Activated naive CD8-positive, alpha-beta T cell treated with anti-CD3 and anti-CD28 coated beads, Interleukin-2, amount 50 U/mL, for 24 hours (primary cell): Measurements from ENCODE around the gene KLHL11.
A peak's percentile ranks its signal among the peaks of the same experiment; 100 is the strongest.
"Not testable (repeated sequence)": the region's sequence is repeated elsewhere in the genome, so short reads cannot be mapped to it uniquely, and the experiment has no call there.

Experiments
- ATAC-seq: fragments of 150-1000 bp; cut with Tn5 transposase; one replicate; pipeline ENCODE4 v1.10.0; 2021
- DNase-seq: peaks from one replicate; pipeline ENCODE4 v3.0.0; 2021
- H3K27ac Mint-ChIP-seq: one replicate; pipeline ENCODE4 v1.8.0; 2021; ENCODE audit warnings: mild to moderate bottlenecking, mixed read lengths
- H3K27me3 Mint-ChIP-seq: one replicate; pipeline ENCODE4 v1.8.0; 2021; ENCODE audit warnings: mixed read lengths
- H3K36me3 Mint-ChIP-seq: one replicate; pipeline ENCODE4 v1.8.0; 2021; ENCODE audit warnings: low read depth, mixed read lengths
- H3K4me1 Mint-ChIP-seq: one replicate; pipeline ENCODE4 v1.8.0; 2021; ENCODE audit warnings: mixed read lengths
- H3K4me3 Mint-ChIP-seq: one replicate; pipeline ENCODE4 v1.8.0; 2021; ENCODE audit warnings: mild to moderate bottlenecking, moderate library complexity, mixed read lengths
- H3K9me3 Mint-ChIP-seq: one replicate; pipeline ENCODE4 v1.8.0; 2021; ENCODE audit warnings: mixed read lengths

KLHL11 gene

GRCh38 chr17:41869426-41869825 is 4.2 kb upstream of the KLHL11 start:
- DNase-seq (no peak), ATAC-seq (no peak)
- Mint-ChIP-seq H3K4me3 (no peak overlapping the region), H3K27ac (peak overlapping the region; percentile 91), H3K27me3 (no peaks in the 10 kb centered on the region), H3K9me3 (no peaks in the 10 kb centered on the region), H3K4me1 (peaks cover 43% of the 10 kb centered on the region), H3K36me3 (peaks cover 54% of the 10 kb centered on the region)

GRCh38 chr17:41868568-41868967 is 3.3 kb upstream of the KLHL11 start:
- Mint-ChIP-seq H3K36me3 (peaks cover 52% of the 10 kb centered on the region), H3K27me3 (no peaks in the 10 kb centered on the region), H3K4me1 (peaks cover 43% of the 10 kb centered on the region), H3K4me3 (peak overlapping the region; percentile 57), H3K27ac (peak overlapping the region; percentile 91), H3K9me3 (no peaks in the 10 kb centered on the region)
- DNase-seq (no peak), ATAC-seq (no peak)

- peaks cover 52% of the 10 kb centered on the region for H3K4me1 Mint-ChIP-seq
Observed at GRCh38 chr17:41865596-41865893, 322 bp upstream of the KLHL11 start.

GRCh38 chr17:41864498-41864835 is 756 bp downstream of the KLHL11 start:
- Mint-ChIP-seq H3K4me1 (peaks cover 46% of the 10 kb centered on the region), H3K27me3 (no peaks in the 10 kb centered on the region), H3K36me3 (peaks cover 26% of the 10 kb centered on the region), H3K27ac (no peak overlapping the region), H3K4me3 (no peak overlapping the region), H3K9me3 (no peaks in the 10 kb centered on the region)
- DNase-seq (no peak), ATAC-seq (peak; percentile 26)

More at GRCh38 chr17:41865596-41865893, 322 bp upstream of the KLHL11 start:
- ATAC-seq, result peak; percentile 2
- Mint-ChIP-seq H3K27ac (peak overlapping the region; percentile 83), H3K36me3 (peaks cover 30% of the 10 kb centered on the region), H3K9me3 (no peaks in the 10 kb centered on the region), H3K27me3 (no peaks in the 10 kb centered on the region), H3K4me3 (no peak overlapping the region)
- DNase-seq, result no peak

- H3K27me3 Mint-ChIP-seq, result no peaks in the 10 kb centered on the region
- H3K27ac Mint-ChIP-seq, result no peak overlapping the region
- no peak overlapping the region for H3K4me3 Mint-ChIP-seq
- peaks cover 15% of the 10 kb centered on the region for H3K36me3 Mint-ChIP-seq
- peaks cover 37% of the 10 kb centered on the region for H3K4me1 Mint-ChIP-seq
- H3K9me3 Mint-ChIP-seq, result no peaks in the 10 kb centered on the region
- ATAC-seq (peak; percentile 29), DNase-seq (peak; percentile 50)
Observed at GRCh38 chr17:41863074-41863848, 2.0 kb downstream of the KLHL11 start.

GRCh38 chr17:41860254-41860931 is 4.8 kb downstream of the KLHL11 start:
- ATAC-seq (no peak), DNase-seq (no peak)
- no peak overlapping the region for H3K4me3 Mint-ChIP-seq
- H3K4me1 Mint-ChIP-seq, result peaks cover 24% of the 10 kb centered on the region
- no peak overlapping the region for H3K27ac Mint-ChIP-seq
- no peaks in the 10 kb centered on the region for H3K27me3 Mint-ChIP-seq
- no peaks in the 10 kb centered on the region for H3K9me3 Mint-ChIP-seq
- peaks cover 4% of the 10 kb centered on the region for H3K36me3 Mint-ChIP-seq

GRCh38 chr17:41851382-41851781 is 13.8 kb downstream of the KLHL11 start:
- not testable (repeated sequence) for H3K9me3 Mint-ChIP-seq, H3K27me3 Mint-ChIP-seq, H3K4me3 Mint-ChIP-seq, DNase-seq, ATAC-seq, H3K27ac Mint-ChIP-seq
- Mint-ChIP-seq H3K36me3 (peaks cover 33% of the 10 kb centered on the region), H3K4me1 (peaks cover 22% of the 10 kb centered on the region)

GRCh38 chr17:41849251-41849990 is 15.8 kb downstream of the KLHL11 start:
- Mint-ChIP-seq H3K27ac (no peak overlapping the region), H3K4me1 (peaks cover 19% of the 10 kb centered on the region), H3K36me3 (peaks cover 24% of the 10 kb centered on the region), H3K9me3 (no peaks in the 10 kb centered on the region), H3K4me3 (no peak overlapping the region), H3K27me3 (no peaks in the 10 kb centered on the region)
- ATAC-seq, result no peak
- no peak for DNase-seq

GRCh38 chr17:41848788-41849187 is 16.4 kb downstream of the KLHL11 start:
- no peak overlapping the region for H3K27ac Mint-ChIP-seq
- DNase-seq, result no peak
- H3K9me3 Mint-ChIP-seq, result no peaks in the 10 kb centered on the region
- ATAC-seq, result no peak
- peaks cover 19% of the 10 kb centered on the region for H3K4me1 Mint-ChIP-seq
- H3K27me3 Mint-ChIP-seq, result no peaks in the 10 kb centered on the region
- no peak overlapping the region for H3K4me3 Mint-ChIP-seq
- H3K36me3 Mint-ChIP-seq, result peaks cover 18% of the 10 kb centered on the region

- Mint-ChIP-seq H3K36me3 (peaks cover 2% of the 10 kb centered on the region), H3K4me1 (peaks cover 3% of the 10 kb centered on the region), H3K4me3 (no peak overlapping the region), H3K9me3 (no peaks in the 10 kb centered on the region), H3K27me3 (no peaks in the 10 kb centered on the region), H3K27ac (no peak overlapping the region)
- DNase-seq (no peak), ATAC-seq (no peak)
Observed at GRCh38 chr17:41844971-41845370, 20.3 kb downstream of the KLHL11 start.

- not testable (repeated sequence) for ATAC-seq, H3K4me3 Mint-ChIP-seq, H3K36me3 Mint-ChIP-seq, H3K4me1 Mint-ChIP-seq, H3K27ac Mint-ChIP-seq, DNase-seq, H3K9me3 Mint-ChIP-seq, H3K27me3 Mint-ChIP-seq
Observed at GRCh38 chr17:41840781-41841180, 24.4 kb downstream of the KLHL11 start.

- H3K27me3 Mint-ChIP-seq, H3K9me3 Mint-ChIP-seq, H3K4me3 Mint-ChIP-seq, H3K36me3 Mint-ChIP-seq, DNase-seq, H3K27ac Mint-ChIP-seq, ATAC-seq: not testable (repeated sequence)
- peaks cover 13% of the 10 kb centered on the region for H3K4me1 Mint-ChIP-seq
Observed at GRCh38 chr17:41839448-41839847, 25.8 kb downstream of the KLHL11 start.

- Mint-ChIP-seq H3K9me3 (no peaks in the 10 kb centered on the region), H3K36me3 (peaks cover 5% of the 10 kb centered on the region), H3K27me3 (peaks cover 3% of the 10 kb centered on the region), H3K4me1 (peaks cover 13% of the 10 kb centered on the region), H3K4me3 (peak within 1 kb of the TSS; percentile 86), H3K27ac (peak within 1 kb of the TSS; percentile 56)
- ATAC-seq (no peak), DNase-seq (no peak)
Observed at GRCh38 chr17:41837761-41838538, 27.3 kb downstream of the KLHL11 start, which contains the start of gene KLHL10. Gene KLHL10 (plus strand): TSS chr17:41837825. CDS start chr17:41837933, 108 bp downstream.

- Mint-ChIP-seq H3K4me3 (peak overlapping the region; percentile 86), H3K4me1 (peaks cover 13% of the 10 kb centered on the region), H3K36me3 (peaks cover 7% of the 10 kb centered on the region), H3K27me3 (peaks cover 3% of the 10 kb centered on the region), H3K27ac (peak overlapping the region; percentile 56), H3K9me3 (no peaks in the 10 kb centered on the region)
- no peak for DNase-seq
- ATAC-seq, result no peak
Observed at GRCh38 chr17:41836550-41837196, 28.6 kb downstream of the KLHL11 start.
